ENCODE measurements around the gene GRID2IP.
"Not testable (repeated sequence)": the region's sequence is repeated elsewhere in the genome, so short reads cannot be mapped to it uniquely, and the experiment has no call there.

GRID2IP gene

GRCh38 chr7:6477318-6477660 lies 74.0 kb downstream of the GRID2IP start:
- no peak for DNase-seq (ENCODE audit: low read depth)
- no peak for TF ChIP-seq CTCF (IDR thresholded peaks at IDR 0.05; ENCODE audit: low read length, missing control alignments)
- no peak overlapping the region for H3K4me3 ChIP-seq (replicated peaks; ENCODE audit: low read depth, low read length)

GRCh38 chr7:6476596-6477317 lies 74.5 kb downstream of the GRID2IP start:
- TF ChIP-seq CTCF (IDR thresholded peaks at IDR 0.05; ENCODE audit: low read length, missing control alignments) = no peak
- no peak overlapping the region for H3K4me3 ChIP-seq (replicated peaks; ENCODE audit: low read depth, low read length)
- DNase-seq (ENCODE audit: low read depth) = no peak

GRCh38 chr7:6475433-6476186 lies 75.7 kb downstream of the GRID2IP start:
- H3K4me3 ChIP-seq (replicated peaks; ENCODE audit: low read depth, low read length) = no peak overlapping the region
- TF ChIP-seq CTCF (IDR thresholded peaks at IDR 0.05; ENCODE audit: low read length, missing control alignments) = no peak
- DNase-seq (ENCODE audit: low read depth) = no peak

GRCh38 chr7:6465862-6466261 lies 85.4 kb downstream of the GRID2IP start:
- DNase-seq (ENCODE audit: low read depth) = no peak
- TF ChIP-seq CTCF (IDR thresholded peaks at IDR 0.05; ENCODE audit: low read length, missing control alignments) = no peak
- H3K4me3 ChIP-seq (replicated peaks; ENCODE audit: low read depth, low read length) = no peak overlapping the region

GRCh38 chr7:6463609-6464008 lies 87.7 kb downstream of the GRID2IP start:
- H3K4me3 ChIP-seq (replicated peaks; ENCODE audit: low read depth, low read length); DNase-seq (ENCODE audit: low read depth): not testable (repeated sequence)

- no peak overlapping the region for H3K4me3 ChIP-seq (replicated peaks; ENCODE audit: low read depth, low read length)
- no peak for TF ChIP-seq CTCF (IDR thresholded peaks at IDR 0.05; ENCODE audit: low read length, missing control alignments)
- DNase-seq (ENCODE audit: low read depth) = no peak
These were observed 89.2 kb downstream of the GRID2IP start for GRCh38 chr7:6461946-6462550.

- H3K4me3 ChIP-seq (replicated peaks; ENCODE audit: low read depth, low read length) = no peak overlapping the region
- no peak for DNase-seq (ENCODE audit: low read depth)
- TF ChIP-seq CTCF (IDR thresholded peaks at IDR 0.05; ENCODE audit: low read length, missing control alignments) = no peak
These were observed 90.2 kb downstream of the GRID2IP start for GRCh38 chr7:6460990-6461584.
